H1 (cell line): ENCODE measurements around the gene TMPRSS15. TPM values are rescaled to one million over a fixed set of nuclear protein-coding genes. Genes with fewer than 3 reads are reported as not detected.
A peak's percentile ranks its signal among the peaks of the same experiment; 100 is the strongest.

Source experiments
- CHD7 ChIP-seq: fragments of 300-600 bp; sonication (generic); IDR thresholded peaks from 2 replicates; pipeline ENCODE4 v1.7.1; 2012; ENCODE audit warnings: low read length, moderate library complexity, mild to moderate bottlenecking, inconsistent platforms; ENCODE audit not compliant: insufficient replicate concordance
- HDAC2 ChIP-seq, 2 experiments: fragments of 300-600 bp in 1 of 2; sonication (generic) in 1 of 2; IDR thresholded peaks; 2 replicates each; pipeline ENCODE4 v1.6.1; 2011 to 2012; ENCODE audit warnings: low read depth in 2 of 2, low read length in 2 of 2, mild to moderate bottlenecking in 2 of 2, moderate library complexity in 2 of 2, borderline replicate concordance in 1 of 2, inconsistent platforms in 1 of 2
- polyA plus RNA-seq, 7 experiments: library from polyadenylated mRNA; depleted of rRNA in 3 of 7; stranded (reverse) in 5 of 7; unstranded in 2 of 7; fragments of >200 nt in 5 of 7; fragments of 200-250 nt in 2 of 7; gene quantifications; 1 replicate in 5 of 7; 2 replicates in 1 of 7; 4 replicates in 1 of 7; pipeline versions ENCODE4 v1.2.1 to v1.2.3, GENCODE V29; 2011 to 2013; ENCODE audit warnings: missing spikeins in 2 of 7, mixed read lengths in 2 of 7
- total RNA-seq: library from RNA; stranded (reverse); fragmentation: NEBNext Ultra II Directional; extraction: Animal tissue kit (Norgen Biotek cat#: 25700); gene quantifications from 2 replicates; pipeline ENCODE4 v1.2.1, GENCODE V29; 2021

TMPRSS15 gene
- total and polyA plus RNA-seq, 2 of the 8 experiments (the other 6 are each of a cell fraction or from before 2014, with no cell fraction given): not detected

GRCh38 chr21:18411565-18411964, 8.0 kb upstream of the TMPRSS15 start (continued):
- TF ChIP-seq CHD7 (peak; percentile 6), HDAC2 (IDR thresholded peaks at IDR 0.05; ENCODE audit: borderline replicate concordance in 1 of 2, low read depth in 2 of 2, low read length in 2 of 2) (0 out of 4 replicates have a peak, but pooled peaks of 1 of the 2 experiments have one; percentile 39)
